ENCODE results near the gene CCDC136.
A peak's percentile ranks its signal among the peaks of the same experiment; 100 is the strongest.

Gene CCDC136

DNA sequence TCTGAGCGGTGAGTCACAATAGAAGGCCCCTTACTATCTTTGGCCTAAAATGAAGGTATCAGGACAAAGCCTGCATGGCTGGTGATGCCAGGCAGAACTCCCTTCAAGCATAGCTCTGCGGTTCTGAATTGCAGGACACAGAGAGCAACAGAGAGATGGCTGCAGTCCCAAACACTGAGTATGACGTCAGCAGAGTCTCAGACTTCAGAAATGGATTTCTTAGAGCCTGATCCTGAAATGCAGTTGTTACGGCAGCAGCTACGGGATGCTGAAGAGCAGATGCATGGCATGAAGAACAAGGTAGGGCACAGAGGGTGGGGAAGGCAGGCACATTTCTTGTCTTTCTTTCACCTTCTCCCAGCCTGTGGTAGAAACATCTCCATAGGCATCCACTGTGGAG is 13.5 kb downstream of the CCDC136 start:
- no peak for DNase-seq

DNA sequence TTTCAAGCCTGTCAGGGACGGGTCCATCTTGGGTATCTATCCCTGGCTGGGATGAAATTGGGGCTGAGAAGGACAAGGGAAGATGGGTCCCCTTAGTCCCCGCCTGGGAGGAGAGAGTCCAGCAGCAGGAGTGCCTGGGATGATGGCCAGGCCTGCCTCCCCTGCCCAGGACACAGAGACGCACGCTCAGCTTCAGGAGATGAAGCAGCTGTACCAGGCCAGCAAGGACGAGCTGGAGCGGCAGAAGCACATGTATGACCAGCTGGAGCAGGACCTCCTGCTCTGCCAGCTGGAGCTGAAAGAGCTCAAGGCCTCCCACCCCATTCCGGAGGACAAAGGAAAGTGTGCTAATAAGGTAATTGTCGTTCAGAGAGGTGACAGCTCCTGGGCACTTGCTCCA is 15.4 kb downstream of the CCDC136 start:
- no peak for DNase-seq

DNA sequence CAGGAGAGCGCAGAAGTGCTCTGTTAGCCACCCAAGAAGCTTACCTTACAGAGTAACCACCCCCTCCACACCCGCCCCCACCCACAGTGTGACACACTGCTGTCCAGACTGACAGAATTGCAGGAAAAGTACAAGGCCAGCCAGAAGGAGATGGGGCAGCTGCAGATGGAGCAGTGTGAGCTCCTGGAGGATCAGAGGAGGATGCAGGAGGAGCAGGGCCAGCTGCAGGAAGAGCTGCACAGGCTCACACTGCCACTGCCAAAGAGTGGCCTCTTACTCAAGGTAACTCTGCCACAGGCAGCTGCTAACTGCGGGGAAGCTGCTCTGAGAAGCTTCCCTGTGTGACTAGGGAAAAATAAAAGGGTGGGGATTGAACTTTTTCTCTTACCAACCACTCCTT is 17.6 kb downstream of the CCDC136 start:
- no peak for DNase-seq

DNA sequence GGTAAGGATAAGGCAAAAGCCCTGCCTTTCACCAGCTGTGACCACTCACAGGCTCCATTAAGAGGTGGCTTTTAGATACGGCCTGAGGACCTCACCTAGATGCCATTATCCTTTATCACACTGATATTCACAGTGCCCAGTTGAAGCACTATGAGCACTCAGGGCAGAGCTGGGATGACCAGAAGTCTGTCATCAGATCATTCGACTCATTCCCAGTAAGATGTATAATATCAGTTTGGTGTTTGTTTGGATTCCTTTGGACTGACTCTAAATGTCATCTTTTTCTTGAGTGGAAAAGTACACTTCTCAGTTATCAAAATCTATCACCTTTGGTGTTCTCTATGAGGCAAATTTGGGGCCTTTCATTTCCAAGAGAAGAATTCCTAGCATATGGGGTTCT is 18.7 kb downstream of the CCDC136 start:
- no peak for DNase-seq

DNA sequence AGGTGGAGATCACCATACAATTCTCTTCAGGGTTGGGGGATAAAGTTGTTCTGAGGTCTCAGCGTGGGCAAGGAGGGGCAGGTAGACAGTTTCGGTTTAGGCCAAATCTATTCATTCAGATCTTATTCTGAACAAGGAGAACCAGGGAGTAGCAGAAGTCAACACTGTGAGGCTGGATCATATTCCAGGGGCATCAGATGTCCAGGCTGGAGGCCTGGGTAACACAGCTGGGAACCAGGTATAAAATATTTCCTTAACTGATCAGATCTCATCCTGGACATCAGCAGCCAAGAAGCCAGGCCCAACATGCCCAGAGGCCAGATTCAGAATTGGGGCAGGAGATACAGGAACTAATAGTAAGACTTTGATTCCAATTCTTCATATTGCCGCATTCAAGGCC is 19.2 kb downstream of the CCDC136 start:
- no peak for DNase-seq

DNA sequence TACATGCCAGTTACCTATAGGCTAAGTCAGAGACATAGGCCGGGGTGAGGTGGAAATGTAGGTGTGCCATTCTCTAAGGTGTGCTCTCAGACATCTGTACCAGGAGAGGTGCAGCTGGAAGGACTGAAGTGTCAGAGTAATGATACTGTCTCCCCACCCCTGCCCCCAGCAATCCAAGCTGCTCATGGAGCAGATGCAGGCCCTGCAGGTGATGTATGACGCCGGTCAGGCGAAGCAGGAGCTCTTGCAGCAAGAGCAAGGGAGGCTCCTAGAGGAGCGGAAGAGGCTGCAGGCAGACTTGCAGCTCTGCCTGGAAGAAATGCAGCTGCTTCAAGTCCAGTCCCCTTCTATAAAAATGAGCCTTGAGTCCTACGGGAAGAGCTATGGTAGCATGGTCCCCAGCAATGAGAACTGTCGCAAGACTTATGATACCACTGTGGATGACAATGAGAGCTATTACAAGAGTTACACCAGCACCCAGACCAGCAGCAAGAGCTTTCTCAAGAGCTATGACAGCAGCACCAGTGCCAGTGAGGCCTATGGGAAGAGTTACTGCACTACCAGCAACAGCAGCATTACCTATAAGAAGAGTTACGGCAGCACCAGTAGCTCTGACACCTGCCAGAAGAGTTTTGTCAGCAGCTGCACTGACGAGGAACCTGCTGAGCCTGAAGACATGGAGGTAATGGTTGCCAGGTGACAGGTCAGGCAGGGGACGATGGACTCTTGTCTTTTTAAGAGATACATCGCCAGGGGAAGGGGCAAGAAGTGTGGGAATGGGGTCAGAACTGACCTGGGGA is 20.1 kb downstream of the CCDC136 start:
- no peak for DNase-seq

DNA sequence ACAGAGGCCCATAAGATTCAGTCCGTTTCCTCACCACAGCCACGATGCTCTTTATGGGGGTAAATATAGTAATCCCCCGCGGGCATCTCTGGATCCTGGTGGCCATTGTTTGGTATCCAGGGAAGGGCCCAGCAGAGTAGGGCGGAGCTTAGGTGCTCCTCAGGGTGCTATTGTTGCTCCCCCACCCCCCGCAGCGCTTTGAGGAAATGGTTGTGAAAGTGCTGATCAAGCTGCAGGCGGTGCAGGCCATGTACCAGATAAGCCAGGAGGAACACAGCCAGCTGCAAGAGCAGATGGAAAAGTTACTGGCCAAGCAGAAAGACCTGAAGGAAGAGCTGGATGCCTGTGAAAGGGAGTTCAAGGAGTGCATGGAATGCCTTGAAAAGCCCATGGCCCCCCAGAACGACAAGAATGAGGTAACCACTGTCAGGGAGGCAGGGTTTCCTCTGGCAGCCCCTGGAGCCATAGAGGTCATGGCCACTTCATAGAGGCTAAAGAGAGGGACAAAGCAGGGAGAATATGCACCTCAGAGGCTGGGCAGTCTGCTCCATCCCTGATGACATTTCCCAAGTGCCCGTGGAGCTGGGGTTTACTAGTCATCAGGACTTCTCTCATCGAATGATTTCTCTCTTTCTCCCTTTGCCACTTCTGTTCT is 20.9 kb downstream of the CCDC136 start:
- peak in 6 of 56 donors; percentile 14 to 44 (median 26) for DNase-seq

DNA sequence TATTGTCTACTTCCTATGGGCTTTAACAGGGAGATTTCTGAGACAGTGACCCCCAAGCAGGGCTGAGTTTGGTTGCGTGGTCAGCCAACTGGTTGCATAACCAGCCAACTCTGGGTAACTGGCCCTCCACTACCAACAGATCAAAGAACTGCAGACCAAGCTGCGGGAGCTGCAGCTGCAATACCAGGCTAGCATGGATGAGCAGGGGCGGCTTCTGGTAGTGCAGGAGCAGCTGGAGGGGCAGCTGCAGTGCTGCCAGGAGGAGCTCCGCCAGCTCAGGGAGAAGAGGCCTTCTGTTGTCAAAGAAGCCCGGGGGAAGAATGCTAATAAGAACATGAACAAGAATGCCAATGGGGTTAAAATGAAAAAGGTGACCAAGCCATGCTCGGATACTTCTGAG is 22.7 kb downstream of the CCDC136 start:
- peak in 38 of 56 donors; percentile 22 to 78 (median 48) for DNase-seq

DNA sequence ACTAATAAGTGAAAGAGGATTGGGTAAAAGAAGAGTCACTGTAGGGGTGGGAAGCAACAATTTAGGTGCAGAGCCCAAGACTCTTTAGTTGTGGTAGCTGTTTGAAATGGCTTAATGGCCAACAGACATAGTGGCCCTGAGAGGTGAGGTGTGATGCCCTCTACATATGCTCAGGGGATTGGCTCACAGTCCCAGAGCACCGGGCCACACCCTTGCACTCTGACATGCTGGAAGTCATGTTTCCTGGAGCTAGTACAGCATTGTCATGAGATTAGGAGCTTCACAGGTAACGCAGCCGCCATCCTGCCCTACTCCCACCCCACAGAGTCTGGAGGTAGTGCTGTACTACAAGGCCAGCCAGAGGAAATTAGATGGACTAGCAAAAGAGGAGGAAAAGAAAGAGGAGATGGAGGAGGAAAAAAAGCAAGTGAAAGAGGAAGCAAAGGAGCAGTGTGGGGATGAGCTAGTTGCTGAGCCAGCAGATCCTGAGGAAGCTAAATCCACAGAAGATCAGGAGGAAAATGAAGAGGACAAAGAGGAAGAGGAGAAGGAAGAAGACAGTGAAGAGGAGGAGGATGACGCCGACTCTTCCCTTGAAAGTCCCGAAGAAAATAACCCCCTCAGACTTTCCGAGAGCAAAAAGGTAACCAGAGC is 23.6 kb downstream of the CCDC136 start:
- no peak for DNase-seq

DNA sequence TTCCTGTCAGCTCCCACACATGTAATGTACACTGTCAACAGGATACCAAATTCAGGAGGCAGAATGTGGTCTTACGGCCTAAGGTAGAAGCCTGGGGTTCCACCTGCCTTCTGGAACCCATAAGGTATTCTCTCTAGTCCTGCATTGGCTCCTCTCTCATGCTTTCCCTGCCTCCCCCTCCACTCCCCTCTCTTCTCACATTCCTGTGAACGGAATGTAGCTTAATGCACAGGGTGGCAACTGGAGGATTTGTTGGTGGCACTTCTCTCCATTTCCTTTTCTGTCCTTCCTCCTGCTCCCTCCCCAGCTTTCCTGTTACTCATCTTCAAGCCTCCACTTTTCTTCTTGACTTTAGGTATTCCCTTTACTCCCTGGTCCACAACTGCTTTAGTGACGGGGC is 26.9 kb downstream of the CCDC136 start:
- no peak for DNase-seq

DNA sequence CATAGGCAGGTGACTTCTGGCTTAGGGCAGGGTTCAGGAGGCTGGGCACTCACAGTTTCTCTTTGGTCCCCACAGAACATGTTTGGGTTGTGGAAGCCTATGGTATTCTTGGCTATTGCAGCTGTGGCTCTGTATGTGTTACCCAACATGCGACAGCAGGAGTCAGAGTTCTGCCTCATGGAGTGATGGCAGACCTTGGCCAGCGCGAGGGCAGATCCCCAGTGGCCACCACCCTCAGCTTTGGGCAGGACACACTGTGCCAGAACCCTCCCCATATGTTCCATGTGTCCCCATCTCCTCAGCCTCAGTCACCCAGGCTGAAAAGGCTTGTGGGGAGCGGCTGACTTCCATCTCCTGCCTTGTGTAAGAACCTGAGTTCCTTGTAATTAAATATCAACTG is 30.0 kb downstream of the CCDC136 start:
- no peak for DNase-seq

DNA sequence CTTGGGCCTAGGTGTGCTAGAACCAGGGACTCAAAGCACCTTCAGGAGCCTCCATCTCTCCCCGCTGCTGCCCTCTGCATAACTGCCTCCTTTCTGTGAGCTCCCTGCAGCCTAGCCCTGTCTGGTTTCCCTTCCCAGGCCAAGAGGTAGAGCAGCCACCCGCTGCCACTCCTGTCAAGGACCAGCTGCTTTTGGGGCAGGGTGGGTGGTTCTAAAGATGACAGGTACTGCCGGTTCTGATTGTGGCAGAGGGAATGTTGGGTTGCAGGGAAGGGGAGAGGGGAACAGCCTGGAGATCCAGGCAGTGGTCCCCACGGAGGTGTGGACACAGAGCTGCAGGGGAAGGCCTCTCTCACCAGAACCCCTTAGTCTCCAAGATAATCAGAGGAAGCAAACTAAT is 34.7 kb downstream of the CCDC136 start:
- DNase-seq: no peak

DNA sequence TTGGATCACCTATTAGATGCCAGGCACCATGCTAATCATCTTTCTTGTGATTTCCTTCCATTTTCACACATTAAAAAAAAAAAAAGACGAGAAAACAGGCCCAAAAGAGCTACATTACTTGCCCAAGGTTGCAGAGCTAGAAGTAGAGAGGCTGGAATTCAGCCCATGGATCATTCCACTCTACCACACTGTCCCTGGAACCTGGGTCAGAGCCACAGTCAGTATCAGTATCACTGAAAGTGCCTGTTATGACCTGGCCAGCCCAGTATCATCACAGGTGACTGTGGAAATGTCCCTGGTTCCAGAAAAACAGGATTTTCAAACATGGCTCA is 35.1 kb downstream of the CCDC136 start:
- DNase-seq: no peak

DNA sequence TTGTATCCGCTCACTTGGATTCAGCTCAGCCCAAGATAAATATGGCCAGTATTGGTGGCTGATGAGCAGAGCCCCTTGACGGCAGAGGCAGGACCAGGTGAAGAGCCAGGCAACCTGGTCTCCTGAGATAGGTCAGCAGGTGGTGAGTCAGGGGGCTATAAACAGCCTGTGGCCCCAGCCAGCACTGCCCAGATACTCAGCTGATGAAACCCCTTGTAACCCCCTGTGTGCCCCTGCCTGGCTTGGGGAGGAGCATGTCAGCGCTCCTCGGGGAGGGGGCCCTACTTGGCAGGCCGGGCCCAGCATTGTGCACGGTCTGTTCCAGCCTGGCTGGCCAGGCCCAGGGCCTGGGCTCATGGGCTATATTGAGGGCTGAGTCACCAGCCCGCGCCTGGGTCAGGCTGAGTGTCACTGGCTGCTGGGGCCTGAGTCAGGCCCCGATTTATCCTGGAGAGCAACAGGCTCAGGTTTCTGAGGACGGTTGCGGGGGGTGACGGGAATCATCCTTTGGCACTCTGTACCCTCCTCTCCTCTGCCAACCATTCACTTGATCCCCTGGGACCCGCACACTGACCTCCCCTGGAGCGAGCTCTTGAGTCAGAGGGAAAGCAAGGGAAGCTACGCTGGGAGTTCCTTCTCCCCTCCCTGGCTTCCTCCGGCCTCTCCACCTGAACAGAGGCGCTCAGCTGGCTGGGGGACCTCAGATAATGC is 35.6 kb downstream of the CCDC136 start:
- peak in 1 of 56 donors; percentile 13 for DNase-seq

DNA sequence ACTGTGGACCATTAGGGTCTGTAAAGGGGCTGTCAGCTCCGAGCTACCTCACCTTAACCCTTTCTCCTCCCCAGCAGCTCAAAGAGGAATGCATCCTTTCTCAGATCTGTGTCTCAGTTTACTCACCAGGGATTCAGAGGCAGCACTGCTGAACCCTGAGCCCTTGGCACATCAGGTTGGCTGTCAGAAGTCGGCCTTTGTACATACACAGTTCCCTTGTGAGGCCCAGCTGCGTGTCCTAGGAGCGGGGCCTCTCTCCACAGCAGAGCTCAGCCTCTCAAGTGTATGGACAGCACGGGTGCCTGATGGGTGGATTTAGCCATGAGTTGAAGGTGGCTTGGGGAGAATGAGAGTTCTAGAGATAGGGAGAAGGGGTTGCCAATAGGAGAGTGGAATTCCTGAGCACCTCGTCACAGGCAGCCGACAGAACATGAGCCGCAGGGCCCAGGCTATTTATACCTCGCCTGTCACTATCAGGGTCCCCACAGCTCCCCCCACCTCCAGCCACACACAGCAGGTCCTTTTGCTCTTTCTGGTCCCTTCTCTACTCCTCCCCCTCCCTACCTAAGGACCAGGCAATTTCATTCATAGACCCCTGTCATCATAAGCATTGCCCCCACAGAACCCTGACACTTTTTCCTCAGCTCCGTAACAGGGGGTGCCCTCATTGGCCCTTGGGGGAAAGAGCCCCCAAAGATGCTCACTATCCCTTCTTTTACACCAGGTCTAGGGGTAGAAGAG is 36.4 kb downstream of the CCDC136 start:
- no peak for DNase-seq

DNA sequence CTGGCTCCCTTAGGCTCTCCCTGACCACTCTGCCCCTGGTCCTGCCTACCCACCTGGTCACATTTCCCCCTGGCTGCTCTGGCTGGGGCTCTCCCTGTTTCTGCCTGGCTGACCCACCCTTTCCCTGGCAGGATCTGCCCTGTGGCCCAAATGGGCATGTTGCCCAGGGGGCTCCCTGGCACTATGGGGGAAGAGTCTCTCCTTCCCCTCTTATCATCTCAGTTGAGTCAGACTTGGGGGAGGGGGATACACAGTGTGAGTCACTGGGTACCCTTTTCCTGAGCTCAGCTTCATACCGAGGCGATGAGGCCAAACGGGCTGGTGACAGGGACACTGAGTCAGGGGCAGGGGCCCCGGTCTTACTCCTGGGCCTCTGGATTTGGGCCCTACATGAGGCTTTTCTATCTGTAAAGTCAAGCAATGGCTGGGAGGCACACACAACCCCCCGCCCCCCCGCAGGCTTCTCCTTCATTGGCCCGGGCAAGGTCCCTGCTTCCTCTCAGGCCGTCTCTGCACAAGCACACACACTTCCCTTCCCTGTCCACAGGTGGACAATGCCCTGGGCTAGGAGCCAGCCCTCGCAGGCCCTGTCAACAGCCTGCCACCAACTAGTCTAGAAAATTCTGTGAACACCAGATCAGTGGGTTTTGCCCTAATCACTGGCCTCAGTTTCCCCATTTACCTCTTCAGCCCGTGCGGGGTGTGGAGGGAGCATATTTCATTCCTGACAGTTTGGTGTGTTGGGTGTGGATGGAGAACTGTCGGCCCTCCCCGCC is 37.8 kb downstream of the CCDC136 start:
- peak in 1 of 56 donors; percentile 46 for DNase-seq

DNA sequence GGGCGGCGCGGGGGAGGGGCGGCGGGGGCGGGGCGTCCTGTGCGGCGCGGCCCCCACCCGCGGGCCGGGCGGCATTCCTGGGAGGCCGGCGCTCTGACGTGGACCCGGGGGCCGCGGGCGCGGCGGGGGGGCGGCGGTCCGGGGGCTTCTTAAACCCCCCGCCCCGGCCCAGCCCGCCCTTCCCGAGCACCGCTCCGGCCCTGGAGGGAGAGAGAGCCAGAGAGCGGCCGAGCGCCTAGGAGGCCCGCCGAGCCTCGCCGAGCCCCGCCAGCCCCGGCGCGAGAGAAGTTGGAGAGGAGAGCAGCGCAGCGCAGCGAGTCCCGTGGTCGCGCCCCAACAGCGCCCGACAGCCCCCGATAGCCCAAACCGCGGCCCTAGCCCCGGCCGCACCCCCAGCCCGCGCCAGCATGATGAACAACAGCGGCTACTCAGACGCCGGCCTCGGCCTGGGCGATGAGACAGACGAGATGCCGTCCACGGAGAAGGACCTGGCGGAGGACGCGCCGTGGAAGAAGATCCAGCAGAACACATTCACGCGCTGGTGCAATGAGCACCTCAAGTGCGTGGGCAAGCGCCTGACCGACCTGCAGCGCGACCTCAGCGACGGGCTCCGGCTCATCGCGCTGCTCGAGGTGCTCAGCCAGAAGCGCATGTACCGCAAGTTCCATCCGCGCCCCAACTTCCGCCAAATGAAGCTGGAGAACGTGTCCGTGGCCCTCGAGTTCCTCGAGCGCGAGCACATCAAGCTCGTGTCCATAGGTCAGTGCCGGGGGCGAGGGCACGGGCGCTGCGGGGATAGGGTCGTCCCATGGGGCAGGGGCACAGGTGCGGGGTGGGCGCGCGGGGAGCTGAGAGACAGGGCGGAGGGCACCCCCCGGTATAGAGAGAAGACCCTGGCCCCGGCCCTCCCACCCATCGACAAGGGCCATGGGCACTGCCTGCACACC is 38.7 kb downstream of the CCDC136 start, which contains the start of gene FLNC:
TSS of gene FLNC (plus strand) at position 176 of the 947 bp plus-strand sequence. CDS start at position 408, 232 bp downstream.
- DNase-seq: peak in 3 of 56 donors; percentile 27 to 50 (median 27)

DNA sequence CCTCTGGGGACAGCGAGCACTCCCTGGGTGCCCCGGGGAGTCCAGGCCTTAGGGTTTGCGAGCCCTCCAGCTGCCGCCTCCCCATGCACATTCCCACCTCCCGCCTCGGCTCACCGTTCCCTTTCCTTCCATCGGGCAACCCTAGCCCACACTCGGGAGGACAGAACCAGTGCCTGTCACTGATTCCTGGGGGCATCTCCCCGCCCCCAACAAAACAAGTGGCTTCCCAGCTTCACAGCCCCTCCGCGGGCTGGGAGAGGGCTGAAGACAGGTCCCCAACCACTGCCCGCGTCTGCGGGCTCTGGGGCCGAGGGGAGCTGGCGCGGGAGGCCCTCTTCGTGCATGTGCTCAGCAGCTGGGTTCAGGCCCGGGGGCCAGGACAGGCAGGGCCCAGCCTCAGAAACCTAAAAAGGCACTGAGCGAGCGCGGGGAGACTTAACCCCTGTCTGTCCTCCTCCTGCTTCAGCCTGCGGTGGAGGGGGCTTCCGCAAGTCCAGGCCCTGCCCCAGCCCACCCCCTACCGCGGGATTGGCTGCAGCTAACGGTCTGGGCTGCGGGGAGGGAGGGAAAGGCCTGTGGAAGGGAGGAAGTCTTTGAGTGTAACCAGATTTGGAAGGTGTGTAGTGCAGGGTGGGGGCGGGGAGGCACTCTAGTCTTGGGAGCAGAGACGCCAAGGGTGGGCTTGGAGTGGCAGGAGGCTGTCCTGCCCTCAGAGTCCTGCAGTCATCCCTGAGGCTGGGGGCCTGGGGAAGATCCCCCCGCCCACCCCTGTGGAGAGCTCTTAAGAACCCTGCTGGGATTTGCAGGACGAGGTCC is 39.6 kb downstream of the CCDC136 start:
- peak in 2 of 56 donors; percentile 7 to 27 for DNase-seq
